CD14-positive monocyte (primary cell): ENCODE measurements around the gene TGM5. TPM values are rescaled to one million over a fixed set of nuclear protein-coding genes. Genes with fewer than 3 reads are reported as not detected.
A peak's percentile ranks its signal among the peaks of the same experiment; 100 is the strongest.

Experiments
- DNase-seq, 3 donors: peaks; one replicate each; pipeline ENCODE4 v3.0.0-alpha.2; 2011 to 2022
- H2AFZ ChIP-seq: 2 replicates; pipeline ENCODE4 v1.6.0; 2012; ENCODE audit warnings: mild to moderate bottlenecking, low read depth, low read length, inconsistent platforms; ENCODE audit not compliant: insufficient read depth, poor library complexity, severe bottlenecking
- H3K27ac ChIP-seq, 2 donors: 1 replicate in 1 of 2; 2 replicates in 1 of 2; pipeline ENCODE4 v1.5.1; 2012 to 2013; ENCODE audit warnings: low read length in 2 of 2, control low read depth in 1 of 2, inconsistent platforms in 1 of 2, low read depth in 1 of 2, mild to moderate bottlenecking in 1 of 2
- H3K27me3 ChIP-seq, 2 donors: one replicate each; pipeline versions ENCODE4 v1.6.0 to v1.6.1; 2011 to 2013; ENCODE audit warnings: low read length in 2 of 2; ENCODE audit not compliant: control insufficient read depth in 2 of 2, insufficient read depth in 2 of 2
- H3K36me3 ChIP-seq, 2 donors: replicated peaks in 1 of 2; 1 replicate in 1 of 2; 2 replicates in 1 of 2; pipeline versions ENCODE4 v1.5.1 to v1.6.1; 2012 to 2013; ENCODE audit warnings: low read length in 2 of 2, control low read depth in 1 of 2, inconsistent platforms in 1 of 2, mild to moderate bottlenecking in 1 of 2; ENCODE audit not compliant: insufficient read depth in 2 of 2, control insufficient read depth in 1 of 2
- H3K4me1 ChIP-seq, 2 donors: 1 replicate in 1 of 2; 2 replicates in 1 of 2; pipeline versions ENCODE4 v1.5.1 to v1.6.1; 2012 to 2013; ENCODE audit warnings: low read length in 2 of 2, control low read depth in 1 of 2, inconsistent platforms in 1 of 2, mild to moderate bottlenecking in 1 of 2, moderate library complexity in 1 of 2; ENCODE audit not compliant: insufficient read depth in 2 of 2, control insufficient read depth in 1 of 2
- H3K4me2 ChIP-seq: replicated peaks from 2 replicates; pipeline ENCODE3; 2012; ENCODE audit warnings: low read length, moderate library complexity, mild to moderate bottlenecking; ENCODE audit not compliant: poor library complexity, severe bottlenecking; ENCODE audit errors: extremely low read depth
- H3K4me3 ChIP-seq, 3 experiments: fragments of 200-600 bp in 1 of 3; sonication (generic) in 1 of 3; replicated peaks in 1 of 3; 1 replicate in 2 of 3; 2 replicates in 1 of 3; pipeline ENCODE4 v1.5.1; 2011 to 2013; ENCODE audit warnings: low read length in 3 of 3, mild to moderate bottlenecking in 3 of 3, control low read depth in 2 of 3, low read depth in 2 of 3, inconsistent platforms in 1 of 3, moderate library complexity in 1 of 3
- H3K79me2 ChIP-seq: 2 replicates; pipeline ENCODE4 v1.6.0; 2012; ENCODE audit warnings: mild to moderate bottlenecking, control low read depth, inconsistent platforms, low read length, moderate library complexity; ENCODE audit not compliant: insufficient read depth
- H3K9ac ChIP-seq: 2 replicates; pipeline ENCODE4 v1.6.0; 2017; ENCODE audit warnings: low read length, mild to moderate bottlenecking; ENCODE audit not compliant: insufficient read depth, poor library complexity, severe bottlenecking
- H3K9me3 ChIP-seq, 2 donors: replicated peaks in 1 of 2; 1 replicate in 1 of 2; 2 replicates in 1 of 2; pipeline versions ENCODE4 v1.5.1 to v1.6.1; 2012 to 2013; ENCODE audit warnings: low read length in 2 of 2, control low read depth in 1 of 2; ENCODE audit not compliant: control insufficient read depth in 1 of 2, insufficient read depth in 1 of 2
- H4K20me1 ChIP-seq: 2 replicates; pipeline ENCODE4 v1.6.0; 2012; ENCODE audit warnings: mild to moderate bottlenecking, low read length, control low read depth, moderate library complexity; ENCODE audit not compliant: insufficient read depth
- H3K27ac Mint-ChIP-seq, 7 donors: one replicate each; pipeline ENCODE4 v1.8.0; 2020; ENCODE audit warnings: mild to moderate bottlenecking in 7 of 7, mixed read lengths in 7 of 7, moderate library complexity in 6 of 7, inconsistent platforms in 2 of 7
- H3K27me3 Mint-ChIP-seq, 3 donors: one replicate each; pipeline ENCODE4 v1.8.0; 2021 to 2022; ENCODE audit warnings: low read depth in 3 of 3, mild to moderate bottlenecking in 3 of 3, mixed read lengths in 3 of 3, moderate library complexity in 3 of 3, inconsistent platforms in 1 of 3
- H3K36me3 Mint-ChIP-seq, 2 donors: one replicate each; pipeline ENCODE4 v1.8.0; 2020; ENCODE audit warnings: mixed read lengths in 2 of 2, inconsistent platforms in 1 of 2, mild to moderate bottlenecking in 1 of 2
- H3K4me1 Mint-ChIP-seq: one replicate; pipeline ENCODE4 v1.8.0; 2020; ENCODE audit warnings: mild to moderate bottlenecking, mixed read lengths
- H3K4me3 Mint-ChIP-seq, 2 donors: one replicate each; pipeline ENCODE4 v1.8.0; 2020; ENCODE audit warnings: mild to moderate bottlenecking in 2 of 2, mixed read lengths in 2 of 2, moderate library complexity in 1 of 2
- H3K9me3 Mint-ChIP-seq, 7 donors: one replicate each; pipeline ENCODE4 v1.8.0; 2020 to 2022; ENCODE audit warnings: mixed read lengths in 7 of 7, mild to moderate bottlenecking in 6 of 7, moderate library complexity in 6 of 7, inconsistent platforms in 2 of 7
- WGBS: methylation state at CpG from one replicate; pipeline ENCODE4 v1.1.5; 2013; ENCODE audit warnings: missing lambda C conversion rate; ENCODE audit not compliant: insufficient coverage; 5-methylcytosine and 5-hydroxymethylcytosine counted together
- intact Hi-C, 2 donors: fragments of 100-400 bp; cut with micrococcal nuclease; formaldehyde crosslinking; loops; one replicate each; pipeline versions ENCODE4 v1.15.0 to v1.15.1; 2023
- polyA plus RNA-seq, 3 donors: library from polyadenylated mRNA; depleted of rRNA in 1 of 3; unstranded in 2 of 3; stranded (reverse) in 1 of 3; fragments of 300-500 nt in 2 of 3; fragments of >200 nt in 1 of 3; fragmentation: Illumina TruSeq in 2 of 3; gene quantifications; 1 replicate in 2 of 3; 2 replicates in 1 of 3; pipeline ENCODE4 v1.2.3, GENCODE V29; 2012 to 2021
- TF ChIP-seq, protein P1 (sequence below): fragments of 200-600 bp; IDR thresholded peaks from one replicate; pipeline ENCODE4 v1.8.0; 2022; ENCODE audit warnings: antibody characterized with exemption, mild to moderate bottlenecking

TGM5 gene
- polyA plus RNA-seq, 3 donors: not detected

DNA sequence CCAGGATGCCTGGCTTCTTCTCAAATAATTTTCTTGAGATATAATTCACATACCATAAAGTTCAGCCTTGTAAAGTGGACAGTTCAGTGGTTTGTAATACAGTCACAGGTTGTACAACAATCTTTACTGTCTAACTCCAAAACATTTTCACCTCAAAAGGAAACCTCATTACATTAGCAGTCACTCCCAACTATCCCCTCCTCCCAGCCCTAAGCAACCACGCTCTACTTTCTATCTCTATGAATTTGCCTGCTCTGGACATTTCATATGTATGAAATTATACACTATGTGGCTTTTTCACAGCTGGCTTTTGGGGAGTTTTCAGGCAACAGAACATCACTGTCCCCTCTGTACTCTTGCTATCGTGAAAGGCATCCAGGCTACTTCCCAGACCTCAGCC lies 17.5 kb downstream of the TGM5 start:
- H3K9me3 ChIP-seq: no peaks in the 10 kb centered on the region
- no peak overlapping the region for H3K9ac ChIP-seq
- H3K27ac ChIP-seq: peak overlapping the region in 1 of 2 donors; percentile 18
- no peak overlapping the region for H2AFZ ChIP-seq
- H3K27me3 ChIP-seq: peaks cover 1 to 3% of the 10 kb centered on the region in 2 donors
- H3K79me2 ChIP-seq: no peaks in the 10 kb centered on the region
- H4K20me1 ChIP-seq: no peaks in the 10 kb centered on the region
- no peak overlapping the region for H3K4me2 ChIP-seq
- no peak overlapping the region for H3K4me3 ChIP-seq
- Mint-ChIP-seq H3K27me3 (peaks cover 12 to 15% (median 14%) of the 10 kb centered on the region in 3 donors), H3K9me3 (peaks cover 0 to 4% (median 0%) of the 10 kb centered on the region in 7 donors), H3K36me3 (no peaks in the 10 kb centered on the region), H3K4me3 (no peak overlapping the region), H3K4me1 (peaks cover 18% of the 10 kb centered on the region), H3K27ac (peak overlapping the region in 3 of 7 donors; percentile 30 to 70 (median 65))
- peaks cover 10 to 11% of the 10 kb centered on the region in 2 donors for H3K4me1 ChIP-seq
- H3K36me3 ChIP-seq: no peaks in the 10 kb centered on the region
- intact Hi-C loops: no loop called here
- WGBS: 25% methylated on average over 1 of the region's 2 CpGs
- no peak for DNase-seq
- TF ChIP-seq, protein P1, sequence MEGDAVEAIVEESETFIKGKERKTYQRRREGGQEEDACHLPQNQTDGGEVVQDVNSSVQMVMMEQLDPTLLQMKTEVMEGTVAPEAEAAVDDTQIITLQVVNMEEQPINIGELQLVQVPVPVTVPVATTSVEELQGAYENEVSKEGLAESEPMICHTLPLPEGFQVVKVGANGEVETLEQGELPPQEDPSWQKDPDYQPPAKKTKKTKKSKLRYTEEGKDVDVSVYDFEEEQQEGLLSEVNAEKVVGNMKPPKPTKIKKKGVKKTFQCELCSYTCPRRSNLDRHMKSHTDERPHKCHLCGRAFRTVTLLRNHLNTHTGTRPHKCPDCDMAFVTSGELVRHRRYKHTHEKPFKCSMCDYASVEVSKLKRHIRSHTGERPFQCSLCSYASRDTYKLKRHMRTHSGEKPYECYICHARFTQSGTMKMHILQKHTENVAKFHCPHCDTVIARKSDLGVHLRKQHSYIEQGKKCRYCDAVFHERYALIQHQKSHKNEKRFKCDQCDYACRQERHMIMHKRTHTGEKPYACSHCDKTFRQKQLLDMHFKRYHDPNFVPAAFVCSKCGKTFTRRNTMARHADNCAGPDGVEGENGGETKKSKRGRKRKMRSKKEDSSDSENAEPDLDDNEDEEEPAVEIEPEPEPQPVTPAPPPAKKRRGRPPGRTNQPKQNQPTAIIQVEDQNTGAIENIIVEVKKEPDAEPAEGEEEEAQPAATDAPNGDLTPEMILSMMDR: no peak

DNA sequence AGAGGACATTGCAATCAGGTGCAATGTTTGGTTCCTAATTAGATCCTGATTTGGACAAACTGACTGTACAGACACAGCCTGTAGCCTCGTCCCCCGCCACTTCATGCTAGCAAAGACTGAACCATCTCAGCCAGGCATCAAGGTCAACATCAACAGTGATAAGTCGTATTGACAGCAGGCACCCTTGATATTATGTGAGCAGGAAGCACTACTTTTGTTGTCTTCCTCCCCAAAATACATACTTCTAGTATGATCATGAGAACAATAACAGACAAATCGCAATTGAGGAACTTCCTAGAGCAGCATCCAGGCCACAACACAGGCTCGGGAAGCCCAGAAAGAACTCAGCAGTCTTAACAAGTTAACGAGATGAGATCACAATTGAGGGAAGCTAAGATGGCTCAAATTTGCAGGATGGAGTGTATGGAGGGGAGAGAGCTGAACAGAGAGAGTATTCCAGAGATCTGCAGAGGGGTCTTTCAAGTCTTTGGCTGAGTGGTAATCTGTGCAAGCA lies 20.4 kb downstream of the TGM5 start:
- WGBS: 46% methylated on average over 4 of the region's 6 CpGs
- H3K27me3 Mint-ChIP-seq: peaks cover 20 to 34% (median 27%) of the 10 kb centered on the region in 3 donors
- H2AFZ ChIP-seq: no peak overlapping the region
- intact Hi-C loops: no loop called here
- TF ChIP-seq, protein P1: no peak
- H3K4me3 ChIP-seq: no peak overlapping the region
- H3K27ac ChIP-seq: no peak overlapping the region
- H3K4me3 Mint-ChIP-seq: peak overlapping the region in 1 of 2 donors; percentile 61
- no peak overlapping the region for H3K9ac ChIP-seq
- no peaks in the 10 kb centered on the region for H3K9me3 ChIP-seq
- peaks cover 16% of the 10 kb centered on the region for H3K4me1 Mint-ChIP-seq
- no peak overlapping the region for H3K27ac Mint-ChIP-seq
- no peak overlapping the region for H3K4me2 ChIP-seq
- peaks cover 13 to 19% of the 10 kb centered on the region in 2 donors for H3K27me3 ChIP-seq
- H3K36me3 ChIP-seq: no peaks in the 10 kb centered on the region
- H3K9me3 Mint-ChIP-seq: peaks cover 0 to 4% (median 0%) of the 10 kb centered on the region in 7 donors
- DNase-seq: no peak
- H4K20me1 ChIP-seq: no peaks in the 10 kb centered on the region
- H3K4me1 ChIP-seq: peaks cover 10 to 11% of the 10 kb centered on the region in 2 donors
- H3K79me2 ChIP-seq: no peaks in the 10 kb centered on the region
- H3K36me3 Mint-ChIP-seq: no peaks in the 10 kb centered on the region
